ENCODE data around the gene SMYD2.

The SMYD2 gene

GRCh38 chr1:214361636-214362035 is 80.7 kb downstream of the SMYD2 start:
- no peak for DNase-seq (ENCODE audit: low read depth, low spot score)

GRCh38 chr1:214362188-214362882 is 81.4 kb downstream of the SMYD2 start:
- DNase-seq (ENCODE audit: low read depth, low spot score) = no peak

GRCh38 chr1:214363386-214363785 is 82.4 kb downstream of the SMYD2 start:
- no peak for DNase-seq (ENCODE audit: low read depth, low spot score)

GRCh38 chr1:214364386-214364785 is 83.4 kb downstream of the SMYD2 start:
- no peak for DNase-seq (ENCODE audit: low read depth, low spot score)

GRCh38 chr1:214364786-214365295 is 83.9 kb downstream of the SMYD2 start:
- DNase-seq (ENCODE audit: low read depth, low spot score) = no peak

GRCh38 chr1:214367841-214368240 is 86.9 kb downstream of the SMYD2 start:
- no peak for DNase-seq (ENCODE audit: low read depth, low spot score)

GRCh38 chr1:214369364-214369763 is 88.4 kb downstream of the SMYD2 start:
- DNase-seq (ENCODE audit: low read depth, low spot score) = no peak

GRCh38 chr1:214370615-214371014 is 89.7 kb downstream of the SMYD2 start:
- DNase-seq (ENCODE audit: low read depth, low spot score) = no peak

GRCh38 chr1:214372092-214372491 is 91.1 kb downstream of the SMYD2 start:
- DNase-seq (ENCODE audit: low read depth, low spot score) = no peak

GRCh38 chr1:214377485-214377884 is 96.5 kb downstream of the SMYD2 start:
- no peak for DNase-seq (ENCODE audit: low read depth, low spot score)

- no peak for DNase-seq (ENCODE audit: low read depth, low spot score)
These were observed 96.9 kb downstream of the SMYD2 start for GRCh38 chr1:214377886-214378285.

- no peak for DNase-seq (ENCODE audit: low read depth, low spot score)
These were observed 97.5 kb downstream of the SMYD2 start for GRCh38 chr1:214378492-214378891.

- no peak for DNase-seq (ENCODE audit: low read depth, low spot score)
These were observed 98.4 kb downstream of the SMYD2 start for GRCh38 chr1:214379236-214379970.

- no peak for DNase-seq (ENCODE audit: low read depth, low spot score)
These were observed 99.4 kb downstream of the SMYD2 start for GRCh38 chr1:214380396-214380795.

GRCh38 chr1:214380986-214381695 is 100.2 kb downstream of the SMYD2 start:
- no peak for DNase-seq (ENCODE audit: low read depth, low spot score)

GRCh38 chr1:214383381-214384372 is 102.7 kb downstream of the SMYD2 start:
- DNase-seq (ENCODE audit: low read depth, low spot score) = no peak

- no peak for DNase-seq (ENCODE audit: low read depth, low spot score)
These were observed 103.6 kb downstream of the SMYD2 start for GRCh38 chr1:214384373-214385079.

- no peak for DNase-seq (ENCODE audit: low read depth, low spot score)
These were observed 104.5 kb downstream of the SMYD2 start for GRCh38 chr1:214385428-214385827.

GRCh38 chr1:214386333-214386732 is 105.4 kb downstream of the SMYD2 start:
- DNase-seq (ENCODE audit: low read depth, low spot score) = no peak
